H1 (cell line): ENCODE results near the gene ACADM.

Experiments
- CTCF ChIP-seq, 3 experiments: IDR thresholded peaks; 1 replicate in 2 of 3; 2 replicates in 1 of 3; pipeline versions ENCODE4 v1.5.1 to v1.6.1; 2011; ENCODE audit warnings: low read length in 3 of 3, mild to moderate bottlenecking in 3 of 3, inconsistent platforms in 2 of 3, low read depth in 1 of 3, moderate library complexity in 1 of 3; ENCODE audit not compliant: insufficient read depth in 1 of 3; ENCODE audit errors: control extremely low read depth in 1 of 3
- POLR2A ChIP-seq, 2 experiments: IDR thresholded peaks; 1 replicate in 1 of 2; 2 replicates in 1 of 2; pipeline ENCODE4 v1.6.1; 2011; ENCODE audit warnings: low read depth in 2 of 2, low read length in 2 of 2, mild to moderate bottlenecking in 2 of 2; ENCODE audit errors: control extremely low read depth in 1 of 2
- POLR2AphosphoS5 ChIP-seq: IDR thresholded peaks from 2 replicates; pipeline ENCODE4 v1.6.1; 2011; ENCODE audit warnings: low read depth, low read length
- SP1 ChIP-seq: IDR thresholded peaks from 2 replicates; pipeline ENCODE4 v1.6.1; 2011; ENCODE audit warnings: low read depth, low read length
- TBP ChIP-seq: IDR thresholded peaks from 2 replicates; pipeline ENCODE4 v1.6.1; 2011; ENCODE audit warnings: low read depth, low read length, improper control_type of control experiment
- YY1 ChIP-seq: IDR thresholded peaks from 2 replicates; pipeline ENCODE4 v1.6.1; 2011; ENCODE audit warnings: low read depth, mild to moderate bottlenecking, low read length

- TF ChIP-seq POLR2AphosphoS5 (no peak), CTCF (IDR thresholded peaks at IDR 0.05; ENCODE audit: control extremely low read depth in 1 of 3, insufficient read depth in 1 of 3, low read depth in 1 of 3, low read length in 3 of 3) (no peak), YY1 (no peak), POLR2A (IDR thresholded peaks at IDR 0.05; ENCODE audit: control extremely low read depth in 1 of 2, low read depth in 2 of 2, low read length in 2 of 2) (no peak), TBP (no peak), SP1 (no peak)
Observed at GRCh38 chr1:75812065-75812464, 87.6 kb downstream of the ACADM start.
